22Rv1 (cell line): Measurements from ENCODE around the gene ATOH8.
"Not testable (repeated sequence)": the region's sequence is repeated elsewhere in the genome, so short reads cannot be mapped to it uniquely, and the experiment has no call there.

Experiments used
- H3K27ac ChIP-seq: fragments of 450-650 bp; 2 replicates; pipeline ENCODE4 v1.5.1; 2017
- CTCF ChIP-seq: fragments of 450-650 bp; IDR thresholded peaks from 2 replicates; pipeline ENCODE4 v1.5.1; 2017; ENCODE audit warnings: mild to moderate bottlenecking
- ZFX ChIP-seq: fragments of 450-650 bp; IDR thresholded peaks from 2 replicates; pipeline ENCODE4 v1.6.1; 2017; ENCODE audit warnings: antibody characterized with exemption, borderline replicate concordance

Gene ATOH8

GRCh38 chr2:85828725-85829124 lies 74.9 kb downstream of the ATOH8 start:
- no peak for TF ChIP-seq ZFX
- TF ChIP-seq CTCF, result no peak
- H3K27ac ChIP-seq, result no peak overlapping the region

GRCh38 chr2:85829394-85829793 lies 75.6 kb downstream of the ATOH8 start:
- H3K27ac ChIP-seq, result not testable (repeated sequence)

GRCh38 chr2:85830645-85831044 lies 76.9 kb downstream of the ATOH8 start:
- H3K27ac ChIP-seq, result no peak overlapping the region
- TF ChIP-seq CTCF (no peak), ZFX (no peak)

- H3K27ac ChIP-seq, result no peak overlapping the region
- no peak for TF ChIP-seq ZFX
- TF ChIP-seq CTCF, result no peak
These were observed 77.9 kb downstream of the ATOH8 start for GRCh38 chr2:85831735-85832134.

- H3K27ac ChIP-seq, result no peak overlapping the region
- TF ChIP-seq CTCF, result no peak
- no peak for TF ChIP-seq ZFX
These were observed 80.7 kb downstream of the ATOH8 start for GRCh38 chr2:85834466-85834865.
